ENCODE results near the gene KDM8.
"Not testable (repeated sequence)": the region's sequence is repeated elsewhere in the genome, so short reads cannot be mapped to it uniquely, and the experiment has no call there.

KDM8 gene

DNA sequence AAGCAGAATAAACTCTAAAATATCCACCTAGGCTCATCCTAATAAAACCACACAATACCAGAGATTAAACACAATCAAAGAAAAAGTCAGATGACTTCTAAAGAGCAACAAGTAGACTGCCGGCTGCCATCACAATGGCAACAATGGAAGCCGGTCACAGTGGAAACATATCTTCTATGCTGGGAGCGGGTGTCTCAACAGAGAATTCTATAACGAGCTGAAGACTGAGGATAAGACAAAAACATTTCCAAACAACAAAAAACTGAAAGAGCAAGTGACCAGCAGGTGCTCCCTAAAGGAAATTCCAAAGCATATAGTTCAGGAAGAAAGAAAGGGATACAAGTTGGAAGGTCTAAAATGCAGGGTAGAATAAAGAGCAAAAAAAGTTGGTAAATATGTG, 56.4 kb downstream of the KDM8 start:
- no peak for ATAC-seq (replicated peaks; ENCODE audit: extremely low read depth, poor library complexity, severe bottlenecking)
- H3K27me3 Mint-ChIP-seq, result no peaks in the 10 kb centered on the region
- no peak overlapping the region for H3K27ac Mint-ChIP-seq (ENCODE audit: low read depth)
- peaks cover 29% of the 10 kb centered on the region for H3K4me1 Mint-ChIP-seq
- no peaks in the 10 kb centered on the region for H3K9me3 Mint-ChIP-seq
- no peak for DNase-seq (ENCODE audit: low spot score in 2 of 2)
- peaks cover 12% of the 10 kb centered on the region for H3K36me3 Mint-ChIP-seq (ENCODE audit: insufficient read depth)
- no peak overlapping the region for H3K4me3 Mint-ChIP-seq

- H3K27ac Mint-ChIP-seq (ENCODE audit: low read depth); ATAC-seq (replicated peaks; ENCODE audit: extremely low read depth, poor library complexity, severe bottlenecking); DNase-seq (ENCODE audit: low spot score in 2 of 2); H3K27me3 Mint-ChIP-seq; H3K4me3 Mint-ChIP-seq; H3K9me3 Mint-ChIP-seq: not testable (repeated sequence)
- Mint-ChIP-seq H3K36me3 (ENCODE audit: insufficient read depth) (peaks cover 12% of the 10 kb centered on the region), H3K4me1 (peaks cover 37% of the 10 kb centered on the region)
Measured at GRCh38 chr16:27262904-27263423, 59.6 kb downstream of the KDM8 start.

DNA sequence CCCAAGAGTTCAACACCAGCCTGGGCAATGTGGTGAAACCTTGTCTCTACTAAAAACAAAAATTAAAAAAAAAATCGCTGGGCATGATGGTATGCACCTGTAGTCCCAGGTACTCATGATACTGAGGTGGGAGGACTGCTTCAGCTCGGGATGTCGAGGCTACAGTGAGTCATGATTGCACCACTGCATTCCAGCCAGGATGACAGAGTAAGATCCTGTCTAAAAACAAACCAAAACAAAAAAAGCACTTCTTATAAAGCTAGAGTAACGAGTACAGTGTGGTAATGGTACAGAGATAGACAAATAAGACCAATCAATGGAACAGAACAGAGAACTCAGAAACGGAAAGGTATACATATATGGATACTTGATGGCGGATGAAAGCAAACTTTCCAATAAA, 60.8 kb downstream of the KDM8 start:
- H3K4me3 Mint-ChIP-seq, result no peak overlapping the region
- H3K27me3 Mint-ChIP-seq, result no peaks in the 10 kb centered on the region
- peak overlapping the region; percentile 12 for H3K27ac Mint-ChIP-seq (ENCODE audit: low read depth)
- peaks cover 11% of the 10 kb centered on the region for H3K36me3 Mint-ChIP-seq (ENCODE audit: insufficient read depth)
- no peaks in the 10 kb centered on the region for H3K9me3 Mint-ChIP-seq
- ATAC-seq (replicated peaks; ENCODE audit: extremely low read depth, poor library complexity, severe bottlenecking) (no peak), DNase-seq (ENCODE audit: low spot score in 2 of 2) (no peak)
- H3K4me1 Mint-ChIP-seq, result peaks cover 40% of the 10 kb centered on the region

- H3K36me3 Mint-ChIP-seq (ENCODE audit: insufficient read depth), result peaks cover 10% of the 10 kb centered on the region
- H3K27me3 Mint-ChIP-seq, result no peaks in the 10 kb centered on the region
- ATAC-seq (replicated peaks; ENCODE audit: extremely low read depth, poor library complexity, severe bottlenecking) (no peak), DNase-seq (ENCODE audit: low spot score in 2 of 2) (no peak)
- H3K4me1 Mint-ChIP-seq, result peaks cover 42% of the 10 kb centered on the region
- no peak overlapping the region for H3K4me3 Mint-ChIP-seq
- no peaks in the 10 kb centered on the region for H3K9me3 Mint-ChIP-seq
- H3K27ac Mint-ChIP-seq (ENCODE audit: low read depth), result no peak overlapping the region
Measured at GRCh38 chr16:27265982-27266381, 62.7 kb downstream of the KDM8 start.

- Mint-ChIP-seq H3K27me3 (no peaks in the 10 kb centered on the region), H3K9me3 (no peaks in the 10 kb centered on the region), H3K36me3 (ENCODE audit: insufficient read depth) (peaks cover 10% of the 10 kb centered on the region), H3K4me1 (peaks cover 40% of the 10 kb centered on the region), H3K27ac (ENCODE audit: low read depth) (peak overlapping the region; percentile 97), H3K4me3 (peak overlapping the region; percentile 90)
- DNase-seq (ENCODE audit: low spot score in 2 of 2) (no peak), ATAC-seq (replicated peaks; ENCODE audit: extremely low read depth, poor library complexity, severe bottlenecking) (no peak)
Measured at GRCh38 chr16:27267037-27267677, 63.8 kb downstream of the KDM8 start.

- DNase-seq (ENCODE audit: low spot score in 2 of 2), result peak; percentile 91 to 95
- H3K27me3 Mint-ChIP-seq, result no peaks in the 10 kb centered on the region
- H3K9me3 Mint-ChIP-seq, result no peaks in the 10 kb centered on the region
- peak; percentile 98 for ATAC-seq (replicated peaks; ENCODE audit: extremely low read depth, poor library complexity, severe bottlenecking)
- peak within 1 kb of the TSS; percentile 90 for H3K4me3 Mint-ChIP-seq
- peak within 1 kb of the TSS; percentile 97 for H3K27ac Mint-ChIP-seq (ENCODE audit: low read depth)
- peaks cover 30% of the 10 kb centered on the region for H3K4me1 Mint-ChIP-seq
- H3K36me3 Mint-ChIP-seq (ENCODE audit: insufficient read depth), result peaks cover 10% of the 10 kb centered on the region
Measured at GRCh38 chr16:27268376-27269299, 65.3 kb downstream of the KDM8 start, which contains the start of gene NSMCE1. Gene NSMCE1 (minus strand): TSS chr16:27268772. CDS start chr16:27257570, 11,202 bp downstream.

GRCh38 chr16:27269300-27270150, 66.2 kb downstream of the KDM8 start:
- no peaks in the 10 kb centered on the region for H3K9me3 Mint-ChIP-seq
- H3K36me3 Mint-ChIP-seq (ENCODE audit: insufficient read depth), result peaks cover 9% of the 10 kb centered on the region
- ATAC-seq (replicated peaks; ENCODE audit: extremely low read depth, poor library complexity, severe bottlenecking) (no peak), DNase-seq (ENCODE audit: low spot score in 2 of 2) (no peak)
- H3K4me3 Mint-ChIP-seq, result peak overlapping the region; percentile 90
- no peaks in the 10 kb centered on the region for H3K27me3 Mint-ChIP-seq
- H3K27ac Mint-ChIP-seq (ENCODE audit: low read depth), result peak overlapping the region; percentile 97
- peaks cover 30% of the 10 kb centered on the region for H3K4me1 Mint-ChIP-seq

GRCh38 chr16:27270349-27270748, 67.0 kb downstream of the KDM8 start:
- Mint-ChIP-seq H3K4me1 (peaks cover 30% of the 10 kb centered on the region), H3K27ac (ENCODE audit: low read depth) (no peak overlapping the region), H3K27me3 (no peaks in the 10 kb centered on the region), H3K36me3 (ENCODE audit: insufficient read depth) (peaks cover 7% of the 10 kb centered on the region), H3K9me3 (no peaks in the 10 kb centered on the region), H3K4me3 (no peak overlapping the region)
- no peak for DNase-seq (ENCODE audit: low spot score in 2 of 2)
- no peak for ATAC-seq (replicated peaks; ENCODE audit: extremely low read depth, poor library complexity, severe bottlenecking)
